Testis (tissue), 3 donors: Measurements from ENCODE around the gene TSC22D2. TPM values are rescaled to one million over a fixed set of nuclear protein-coding genes. Genes with fewer than 3 reads are reported as not detected.

Experiments
- DNase-seq: peaks from one replicate; pipeline ENCODE4 v3.0.0-alpha.2; 2019
- H3K27ac ChIP-seq, 2 donors: fragments of 200-600 bp; sonication (generic); one replicate each; pipeline ENCODE4 v1.5.1; 2019
- H3K27me3 ChIP-seq: fragments of 200-600 bp; sonication (generic); one replicate; pipeline ENCODE4 v1.5.1; 2019
- H3K36me3 ChIP-seq: fragments of 200-600 bp; sonication (generic); one replicate; pipeline ENCODE4 v1.5.1; 2017; ENCODE audit warnings: low read depth; ENCODE audit errors: missing control alignments
- H3K4me1 ChIP-seq: fragments of 200-600 bp; sonication (generic); one replicate; pipeline ENCODE4 v1.5.1; 2019
- H3K4me3 ChIP-seq, 2 donors: fragments of 200-600 bp; sonication (generic); one replicate each; pipeline ENCODE4 v1.5.1; 2017 to 2019
- H3K9me3 ChIP-seq: fragments of 200-600 bp; sonication (generic); one replicate; pipeline ENCODE4 v1.5.1; 2017
- POLR2A ChIP-seq: fragments of 450-650 bp; IDR thresholded peaks from one replicate; pipeline ENCODE4 v1.6.1; 2017; ENCODE audit warnings: antibody characterized with exemption, mild to moderate bottlenecking, moderate library complexity
- WGBS, 2 donors: methylation state at CpG; one replicate each; pipeline ENCODE4 v1.1.5; 2018; 5-methylcytosine and 5-hydroxymethylcytosine counted together
- intact Hi-C: fragments of 100-400 bp; cut with DNase I; formaldehyde crosslinking; loops from one replicate; pipeline ENCODE4 v1.15.1; 2023; ENCODE audit warnings: low total_unique reads
- polyA plus RNA-seq: library from polyadenylated mRNA; stranded (reverse); fragments of 350-450 nt; fragmentation: Illumina TruSeq; extraction: RNeasy Lipid Tissue Mini Kit (QIAGEN cat#74804); gene quantifications from one replicate; pipeline ENCODE4 v1.2.3, GENCODE V29; 2014; ENCODE audit warnings: low read depth, low replicate concordance; ENCODE audit not compliant: insufficient read depth
- total RNA-seq, 2 donors: library from RNA; depleted of rRNA; stranded (reverse); fragments of >200 nt; gene quantifications; one replicate each; pipeline ENCODE4 v1.2.3, GENCODE V29; 2016
- TF ChIP-seq, protein P1 (sequence below), 3 experiments: fragments of 450-650 bp in 2 of 3; fragments of 200-600 bp in 1 of 3; sonication (generic) in 1 of 3; IDR thresholded peaks; one replicate each; pipeline ENCODE4 v1.5.1; 2016 to 2019; ENCODE audit warnings: antibody characterized with exemption in 3 of 3, mild to moderate bottlenecking in 2 of 3, moderate library complexity in 1 of 3

The TSC22D2 gene
- total and polyA plus RNA-seq, 3 donors from 2014 or later = 37.7 to 47.0 (median 43.7) TPM

DNA sequence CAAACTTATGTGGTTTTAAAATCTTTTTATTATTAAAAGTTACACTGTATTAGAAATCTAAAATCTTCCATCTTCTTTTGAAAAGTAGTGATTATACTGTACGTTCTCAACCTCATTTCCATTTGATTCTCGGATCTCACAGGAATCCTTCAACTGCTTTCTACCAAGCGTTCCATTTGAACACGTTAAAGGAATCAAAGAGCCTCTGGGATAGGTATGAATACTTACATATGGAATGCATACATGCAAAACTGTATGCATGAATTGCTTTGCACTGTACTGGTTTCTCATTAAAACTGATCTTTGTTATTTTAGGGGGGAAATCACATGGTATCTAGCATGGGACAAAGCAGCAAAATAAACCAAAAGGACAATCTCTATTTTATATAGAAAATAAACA is 14.8 kb downstream of the TSC22D2 start:
- TF ChIP-seq POLR2A = no peak
- TF ChIP-seq, protein P1, sequence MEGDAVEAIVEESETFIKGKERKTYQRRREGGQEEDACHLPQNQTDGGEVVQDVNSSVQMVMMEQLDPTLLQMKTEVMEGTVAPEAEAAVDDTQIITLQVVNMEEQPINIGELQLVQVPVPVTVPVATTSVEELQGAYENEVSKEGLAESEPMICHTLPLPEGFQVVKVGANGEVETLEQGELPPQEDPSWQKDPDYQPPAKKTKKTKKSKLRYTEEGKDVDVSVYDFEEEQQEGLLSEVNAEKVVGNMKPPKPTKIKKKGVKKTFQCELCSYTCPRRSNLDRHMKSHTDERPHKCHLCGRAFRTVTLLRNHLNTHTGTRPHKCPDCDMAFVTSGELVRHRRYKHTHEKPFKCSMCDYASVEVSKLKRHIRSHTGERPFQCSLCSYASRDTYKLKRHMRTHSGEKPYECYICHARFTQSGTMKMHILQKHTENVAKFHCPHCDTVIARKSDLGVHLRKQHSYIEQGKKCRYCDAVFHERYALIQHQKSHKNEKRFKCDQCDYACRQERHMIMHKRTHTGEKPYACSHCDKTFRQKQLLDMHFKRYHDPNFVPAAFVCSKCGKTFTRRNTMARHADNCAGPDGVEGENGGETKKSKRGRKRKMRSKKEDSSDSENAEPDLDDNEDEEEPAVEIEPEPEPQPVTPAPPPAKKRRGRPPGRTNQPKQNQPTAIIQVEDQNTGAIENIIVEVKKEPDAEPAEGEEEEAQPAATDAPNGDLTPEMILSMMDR (IDR thresholded peaks at IDR 0.05) = no peak
- Histone ChIP-seq H3K9me3 (no peaks in the 10 kb centered on the region), H3K36me3 (no peaks in the 10 kb centered on the region), H3K4me3 (no peak overlapping the region), H3K4me1 (peaks cover 12% of the 10 kb centered on the region), H3K27ac (no peak overlapping the region), H3K27me3 (no peaks in the 10 kb centered on the region)
- intact Hi-C loops = no loop called here
- 76 to 80% methylated on average over 4 of the region's 4 CpGs for WGBS, 2 donors
- DNase-seq = no peak

DNA sequence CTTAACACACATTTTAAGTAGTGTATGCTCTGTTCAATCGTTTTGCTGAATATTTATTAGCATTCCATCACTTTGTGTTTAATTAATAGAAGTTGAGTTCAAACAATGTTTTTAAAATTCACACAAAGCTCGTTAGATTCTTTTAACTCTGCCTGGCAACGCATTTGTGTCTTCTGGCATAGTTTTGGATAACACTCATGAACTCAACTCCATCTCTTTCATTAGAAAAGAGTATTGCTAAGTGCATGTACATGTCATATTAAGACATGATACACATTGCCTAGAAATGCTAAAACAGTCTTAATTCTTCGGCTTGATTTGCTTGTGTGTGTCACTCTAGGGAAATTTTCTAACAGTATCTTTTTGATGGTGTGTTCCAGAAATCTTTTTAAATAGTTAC is 15.7 kb downstream of the TSC22D2 start:
- intact Hi-C loops = no loop called here
- WGBS, 2 donors = 50 to 52% methylated on average over 4 of the region's 4 CpGs
- Histone ChIP-seq H3K4me1 (peaks cover 12% of the 10 kb centered on the region), H3K4me3 (no peak overlapping the region), H3K9me3 (no peaks in the 10 kb centered on the region), H3K36me3 (no peaks in the 10 kb centered on the region), H3K27me3 (no peaks in the 10 kb centered on the region), H3K27ac (no peak overlapping the region)
- TF ChIP-seq, protein P1 (IDR thresholded peaks at IDR 0.05) = no peak
- no peak for TF ChIP-seq POLR2A
- no peak for DNase-seq

DNA sequence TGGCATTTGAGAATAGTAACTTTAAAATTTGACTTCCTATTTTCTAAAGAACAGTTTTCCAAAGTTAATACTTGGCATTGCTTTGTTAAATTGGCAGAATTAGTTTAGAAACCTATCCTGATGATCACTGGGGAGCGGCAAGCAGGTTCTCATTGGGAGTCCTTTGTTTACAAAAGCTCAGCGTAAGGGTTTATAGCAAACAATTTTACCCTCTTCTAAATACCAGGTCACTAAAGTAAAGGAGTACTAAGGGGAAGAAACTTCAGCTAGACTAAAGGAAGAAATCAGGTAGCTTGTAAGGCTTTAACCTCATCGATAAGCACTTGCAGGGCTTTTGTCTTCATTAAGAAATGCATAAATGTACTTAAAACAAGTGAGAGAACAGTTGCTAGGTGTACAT is 18.2 kb downstream of the TSC22D2 start:
- Histone ChIP-seq H3K4me3 (no peak overlapping the region), H3K27ac (no peak overlapping the region), H3K9me3 (no peaks in the 10 kb centered on the region), H3K27me3 (no peaks in the 10 kb centered on the region), H3K4me1 (peaks cover 12% of the 10 kb centered on the region), H3K36me3 (no peaks in the 10 kb centered on the region)
- no peak for DNase-seq
- intact Hi-C loops = no loop called here
- TF ChIP-seq, protein P1 (IDR thresholded peaks at IDR 0.05) = no peak
- TF ChIP-seq POLR2A = no peak
- WGBS, 2 donors = 96% methylated on average over 3 of the region's 3 CpGs

DNA sequence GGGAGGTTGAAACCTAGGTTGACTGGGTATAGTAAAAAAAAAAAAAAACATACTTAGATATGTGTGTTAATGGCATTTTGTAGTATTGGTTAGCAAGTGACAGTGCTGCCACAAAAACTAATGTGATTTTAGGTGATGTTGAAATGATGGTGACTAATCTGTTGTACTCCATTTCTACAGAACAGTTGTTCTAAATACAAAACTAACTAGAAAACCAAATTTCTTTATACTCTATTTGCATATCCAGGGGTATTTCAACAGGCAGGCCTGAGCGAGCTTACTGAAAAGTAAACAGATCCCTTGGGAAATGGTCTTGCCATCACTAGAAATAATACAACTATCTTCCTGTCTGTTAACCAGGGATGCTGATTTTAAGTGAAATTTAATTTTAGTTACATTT is 20.5 kb downstream of the TSC22D2 start:
- no peaks in the 10 kb centered on the region for H3K27me3 ChIP-seq
- no peaks in the 10 kb centered on the region for H3K36me3 ChIP-seq
- no peak overlapping the region for H3K27ac ChIP-seq
- DNase-seq = no peak
- peaks cover 3% of the 10 kb centered on the region for H3K4me1 ChIP-seq
- no peak overlapping the region for H3K4me3 ChIP-seq
- TF ChIP-seq, protein P1 (IDR thresholded peaks at IDR 0.05) = no peak
- no peak for TF ChIP-seq POLR2A
- no peaks in the 10 kb centered on the region for H3K9me3 ChIP-seq
- intact Hi-C loops = no loop called here
- 78 to 85% methylated on average over 1 of the region's 1 CpG for WGBS, 2 donors
